Pancreas (tissue), 10 donors: Measurements from ENCODE around the gene OR8A1. TPM values are rescaled to one million over a fixed set of nuclear protein-coding genes. Genes with fewer than 3 reads are reported as not detected.

Source experiments
- ATAC-seq, 4 donors: fragments of 200-7000 bp; cut with Tn5 transposase; one replicate each; pipeline versions ENCODE4 v1.8.0 to v1.9.1; 2020; ENCODE audit warnings: mild to moderate bottlenecking in 4 of 4, moderate library complexity in 4 of 4
- DNase-seq, 6 donors: peaks; one replicate each; pipeline ENCODE4 v3.0.0-alpha.2; 2020
- FAIRE-seq: peaks from 2 replicates; lab custom pipeline; 2012; peaks lifted over from hg19 to GRCh38; lab: Jason Lieb, UNC
- H3K27ac ChIP-seq, 4 donors: fragments of 200-600 bp; sonication (generic); 1 replicate in 3 of 4; 2 replicates in 1 of 4; pipeline versions ENCODE4 v1.5.0 to v1.8.0; 2020
- H3K27me3 ChIP-seq, 4 donors: fragments of 200-600 bp; one replicate each; pipeline ENCODE4 v1.8.0; 2021
- H3K36me3 ChIP-seq, 3 donors: fragments of 200-600 bp; sonication (generic) in 1 of 3; one replicate each; pipeline versions ENCODE4 v1.5.0 to v1.8.0; 2020 to 2021
- H3K4me1 ChIP-seq, 3 donors: fragments of 200-600 bp; one replicate each; pipeline ENCODE4 v1.8.0; 2021
- H3K4me3 ChIP-seq, 4 donors: fragments of 200-600 bp; sonication (generic) in 2 of 4; one replicate each; pipeline versions ENCODE4 v1.5.0 to v1.8.0; 2020 to 2021
- H3K9me3 ChIP-seq, 4 donors: fragments of 200-600 bp; one replicate each; pipeline ENCODE4 v1.8.0; 2021
- WGBS, 2 donors: extraction: QIAGEN DNeasy Blood & Tissue Kit; methylation state at CpG; one replicate each; pipeline ENCODE4 v1.1.7; 2013; 5-methylcytosine and 5-hydroxymethylcytosine counted together
- intact Hi-C, 3 donors: fragments of 100-400 bp; cut with DNase I; formaldehyde crosslinking; loops; one replicate each; pipeline versions ENCODE4 v1.11.1 to v1.14.2; 2022
- polyA plus RNA-seq, 2 donors: library from polyadenylated mRNA; stranded (reverse); fragments of 200-250 nt; gene quantifications; one replicate each; pipeline ENCODE4 v1.2.3, GENCODE V29; 2013
- total RNA-seq, 6 donors: library from RNA; stranded (reverse); fragmentation: NEBNext Ultra II Directional in 4 of 6; extraction: Animal tissue kit (Norgen Biotek cat#: 25700) in 4 of 6; gene quantifications; one replicate each; pipeline versions ENCODE4 v1.2.1 to v1.2.4, GENCODE V29; 2021 to 2023
- TF ChIP-seq, protein P1 (sequence below), 4 donors: fragments of 200-600 bp; sonication (generic) in 3 of 4; IDR thresholded peaks; one replicate each; pipeline versions ENCODE4 v1.5.0 to v1.8.0; 2021; ENCODE audit warnings: antibody characterized with exemption in 4 of 4
- donor health status: healthy with polysubstance abuse.
- donor health status: DM: no; HTN: no; CAD: no; lungs with moderate emphysema.
- donor health status: DM: no; HTN: no; CAD: no.
- donor health status: control.
- donor health status: control.
- donor health status: Bipolar disorder and iron deficiency.
- donor health status: DM: yes; HTN: yes; CAD: no.
- donor health status: DM: no; HTN: no; CAD: no.
- donor health status: DM: no; HTN: no; CAD: no.
- donor health status: DM: yes; HTN: yes; CAD: no.

Gene OR8A1
- total and polyA plus RNA-seq, 8 donors = 0.02 TPM; not detected in 7

DNA sequence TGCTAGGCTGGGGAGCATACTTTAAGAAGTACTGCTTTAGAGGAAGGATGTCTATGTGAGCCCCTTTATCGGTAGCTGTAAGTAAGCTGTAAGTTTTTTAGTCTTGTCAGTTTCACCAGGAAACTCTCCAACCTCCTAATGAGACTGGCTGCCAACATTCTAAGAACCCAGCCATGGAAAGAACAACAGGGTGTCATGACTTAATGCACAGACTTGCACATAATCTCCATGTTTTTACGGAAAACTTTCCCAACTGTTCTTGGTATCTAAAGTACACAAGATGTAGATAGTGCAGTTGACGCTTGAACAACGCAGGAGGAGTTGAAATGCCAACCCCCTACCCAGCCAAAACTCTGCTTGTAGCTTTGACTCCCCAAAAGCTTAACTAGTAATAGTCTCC, 9.0 kb downstream of the OR8A1 start:
- H3K4me1 ChIP-seq = no peaks in the 10 kb centered on the region
- H3K27ac ChIP-seq = no peak overlapping the region
- TF ChIP-seq, protein P1, sequence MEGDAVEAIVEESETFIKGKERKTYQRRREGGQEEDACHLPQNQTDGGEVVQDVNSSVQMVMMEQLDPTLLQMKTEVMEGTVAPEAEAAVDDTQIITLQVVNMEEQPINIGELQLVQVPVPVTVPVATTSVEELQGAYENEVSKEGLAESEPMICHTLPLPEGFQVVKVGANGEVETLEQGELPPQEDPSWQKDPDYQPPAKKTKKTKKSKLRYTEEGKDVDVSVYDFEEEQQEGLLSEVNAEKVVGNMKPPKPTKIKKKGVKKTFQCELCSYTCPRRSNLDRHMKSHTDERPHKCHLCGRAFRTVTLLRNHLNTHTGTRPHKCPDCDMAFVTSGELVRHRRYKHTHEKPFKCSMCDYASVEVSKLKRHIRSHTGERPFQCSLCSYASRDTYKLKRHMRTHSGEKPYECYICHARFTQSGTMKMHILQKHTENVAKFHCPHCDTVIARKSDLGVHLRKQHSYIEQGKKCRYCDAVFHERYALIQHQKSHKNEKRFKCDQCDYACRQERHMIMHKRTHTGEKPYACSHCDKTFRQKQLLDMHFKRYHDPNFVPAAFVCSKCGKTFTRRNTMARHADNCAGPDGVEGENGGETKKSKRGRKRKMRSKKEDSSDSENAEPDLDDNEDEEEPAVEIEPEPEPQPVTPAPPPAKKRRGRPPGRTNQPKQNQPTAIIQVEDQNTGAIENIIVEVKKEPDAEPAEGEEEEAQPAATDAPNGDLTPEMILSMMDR (IDR thresholded peaks at IDR 0.05) = no peak
- FAIRE-seq (no peak), ATAC-seq (no peak), DNase-seq (no peak)
- peaks cover 0 to 6% (median 0%) of the 10 kb centered on the region in 4 donors for H3K27me3 ChIP-seq
- H3K36me3 ChIP-seq = no peaks in the 10 kb centered on the region
- no peaks in the 10 kb centered on the region for H3K9me3 ChIP-seq
- whole genome bisulfite sequencing, 2 donors = 29 to 43% methylated on average over 4 of the region's 4 CpGs
- intact Hi-C loops = no loop called here
- H3K4me3 ChIP-seq = no peak overlapping the region

DNA sequence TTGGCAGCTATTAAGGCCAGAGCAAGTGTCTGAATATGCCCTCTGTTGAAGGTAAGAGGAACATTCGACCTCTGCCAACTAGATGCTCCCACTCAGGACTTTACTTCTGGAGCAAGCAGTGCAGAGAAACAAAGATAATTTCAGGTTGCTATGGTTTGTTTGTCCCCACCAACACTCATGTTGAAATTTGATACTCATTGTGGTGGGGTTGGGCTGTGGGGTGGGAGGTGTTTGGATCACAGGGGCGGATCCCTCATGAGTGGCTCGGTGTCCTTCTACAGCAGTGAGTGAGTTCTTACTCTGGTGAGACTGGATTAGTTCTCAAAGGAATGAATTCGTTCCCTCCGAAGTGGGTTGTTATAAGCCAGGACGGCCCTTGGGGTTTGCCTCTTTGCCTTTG, 12.0 kb downstream of the OR8A1 start:
- no peaks in the 10 kb centered on the region for H3K9me3 ChIP-seq
- ATAC-seq = no peak
- TF ChIP-seq, protein P1 (IDR thresholded peaks at IDR 0.05) = no peak
- H3K4me1 ChIP-seq = no peaks in the 10 kb centered on the region
- WGBS, 2 donors = 71 to 84% methylated on average over 6 of the region's 6 CpGs
- no peaks in the 10 kb centered on the region for H3K27me3 ChIP-seq
- no peak overlapping the region for H3K27ac ChIP-seq
- H3K4me3 ChIP-seq = no peak overlapping the region
- H3K36me3 ChIP-seq = no peaks in the 10 kb centered on the region
- DNase-seq = no peak
- FAIRE-seq = no peak
- intact Hi-C loops = no loop called here

DNA sequence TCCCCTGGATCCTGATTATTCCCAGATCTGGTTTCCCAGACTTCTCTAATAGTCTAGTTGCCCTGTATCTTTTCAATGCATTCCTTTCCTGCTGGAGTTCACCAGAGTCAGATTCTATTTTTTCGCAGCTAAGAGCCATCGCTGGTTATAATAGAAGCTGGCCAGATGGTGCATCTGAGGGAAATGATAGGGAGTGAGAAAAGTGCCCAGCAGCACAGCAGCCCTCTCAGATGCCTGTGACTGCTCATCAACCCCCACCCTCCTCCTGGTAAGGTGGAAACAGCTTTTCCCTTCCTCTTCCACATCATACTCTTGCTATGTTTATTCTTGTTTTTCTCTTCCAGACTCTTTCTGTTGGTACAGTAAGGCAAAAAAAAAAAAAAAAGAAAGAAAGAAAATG, 12.8 kb downstream of the OR8A1 start:
- intact Hi-C loops = no loop called here

DNA sequence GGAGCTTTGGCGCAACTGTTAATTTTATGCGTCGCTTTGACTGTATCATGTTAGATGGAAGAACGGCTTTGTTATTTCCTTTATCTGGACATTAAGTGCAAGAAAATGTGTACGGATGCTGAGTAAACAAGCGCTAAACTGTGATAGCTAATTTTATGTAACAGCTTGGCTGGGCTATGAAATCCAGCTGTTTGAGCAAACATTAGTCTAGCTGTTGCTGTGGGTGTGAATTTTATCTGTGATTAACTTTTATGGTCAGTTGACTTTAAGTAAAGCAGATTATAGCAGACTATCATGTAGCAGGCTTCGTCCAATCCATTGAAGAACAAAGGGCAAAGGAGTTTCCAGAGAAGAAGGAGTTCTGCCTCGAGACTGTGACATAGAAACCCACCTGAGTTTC, 14.0 kb downstream of the OR8A1 start:
- H3K4me1 ChIP-seq = no peaks in the 10 kb centered on the region
- intact Hi-C loops = no loop called here
- H3K27me3 ChIP-seq = peaks cover 0 to 6% (median 0%) of the 10 kb centered on the region in 4 donors
- DNase-seq (no peak), ATAC-seq (no peak), FAIRE-seq (no peak)
- H3K27ac ChIP-seq = no peak overlapping the region
- TF ChIP-seq, protein P1 (IDR thresholded peaks at IDR 0.05) = no peak
- H3K9me3 ChIP-seq = no peaks in the 10 kb centered on the region
- no peaks in the 10 kb centered on the region for H3K36me3 ChIP-seq
- 40 to 44% methylated on average over 8 of the region's 8 CpGs for WGBS, 2 donors
- no peak overlapping the region for H3K4me3 ChIP-seq

More for the DNA sequence above, 12.8 kb downstream of the OR8A1 start:
- no peak for FAIRE-seq
- H3K36me3 ChIP-seq = no peaks in the 10 kb centered on the region
- WGBS, 2 donors = 86 to 94% methylated on average over 2 of the region's 2 CpGs
- H3K27ac ChIP-seq = no peak overlapping the region
- no peaks in the 10 kb centered on the region for H3K4me1 ChIP-seq
- no peak for ATAC-seq
- TF ChIP-seq, protein P1 (IDR thresholded peaks at IDR 0.05) = no peak
- no peak for DNase-seq
- no peak overlapping the region for H3K4me3 ChIP-seq
- H3K27me3 ChIP-seq = peaks cover 0 to 1% (median 0%) of the 10 kb centered on the region in 4 donors
- H3K9me3 ChIP-seq = no peaks in the 10 kb centered on the region

DNA sequence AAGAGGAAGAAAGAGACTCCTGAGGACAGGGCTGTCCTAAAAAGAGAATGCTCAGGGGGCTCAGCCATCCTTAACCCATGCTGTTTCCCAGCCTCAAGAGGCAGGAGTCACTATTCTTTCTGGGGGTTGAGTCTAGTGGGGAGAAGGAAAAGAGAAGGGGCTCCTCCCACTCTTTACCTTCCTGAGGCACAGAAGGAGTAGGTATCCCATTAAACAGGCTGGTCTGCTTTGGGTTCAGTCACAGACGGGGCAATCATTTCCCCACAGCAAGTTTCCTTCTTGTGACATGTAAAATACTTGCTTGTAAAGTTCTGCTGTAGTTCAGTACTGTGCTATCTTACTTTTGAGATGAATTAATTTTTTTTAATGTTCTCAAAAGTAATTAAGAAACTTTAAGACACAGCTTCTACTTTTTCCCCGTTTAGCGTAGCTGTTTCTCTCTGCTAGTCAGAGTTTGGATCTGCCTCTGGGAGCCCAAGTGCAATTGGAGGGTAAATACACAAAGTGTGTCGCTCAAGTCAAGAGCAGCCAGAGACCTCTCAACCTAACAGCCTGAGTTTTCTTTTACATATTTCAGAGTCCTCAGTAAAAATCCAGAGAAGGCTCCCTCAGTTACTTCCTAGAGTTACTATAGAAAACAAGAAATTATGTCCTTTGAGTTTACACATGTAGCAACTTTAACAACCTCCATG, 15.0 kb downstream of the OR8A1 start:
- H3K9me3 ChIP-seq = no peaks in the 10 kb centered on the region
- peaks cover 0 to 6% (median 0%) of the 10 kb centered on the region in 4 donors for H3K27me3 ChIP-seq
- FAIRE-seq (no peak), DNase-seq (no peak), ATAC-seq (no peak)
- TF ChIP-seq, protein P1 (IDR thresholded peaks at IDR 0.05) = no peak
- no peaks in the 10 kb centered on the region for H3K36me3 ChIP-seq
- intact Hi-C loops = no loop called here
- H3K4me3 ChIP-seq = no peak overlapping the region
- no peak overlapping the region for H3K27ac ChIP-seq
- WGBS, 2 donors = 61 to 63% methylated on average over 4 of the region's 4 CpGs
- H3K4me1 ChIP-seq = no peaks in the 10 kb centered on the region
